Lower leg skin (tissue), 3 donors: ENCODE measurements around the gene TAGLN2.

ENCODE experiments used
- CTCF ChIP-seq, 3 donors: fragments of 450-650 bp; IDR thresholded peaks; one replicate each; pipeline ENCODE4 v1.5.1; 2016; ENCODE audit warnings: antibody characterized with exemption in 3 of 3, mild to moderate bottlenecking in 3 of 3, moderate library complexity in 2 of 3
- POLR2A ChIP-seq, 2 donors: fragments of 450-650 bp; IDR thresholded peaks; one replicate each; pipeline ENCODE4 v1.6.1; 2016 to 2017; ENCODE audit warnings: antibody characterized with exemption in 2 of 2, mild to moderate bottlenecking in 1 of 2, moderate library complexity in 1 of 2

- TF ChIP-seq POLR2A (IDR thresholded peaks at IDR 0.05) (no peak), CTCF (IDR thresholded peaks at IDR 0.05) (no peak)
Observed at GRCh38 chr1:159953536-159954515, 28.5 kb upstream of the TAGLN2 start, which contains the start of gene SLAMF9.
